Measurements from ENCODE around the gene ARSJ. TPM values are rescaled to one million over a fixed set of nuclear protein-coding genes. Genes with fewer than 3 reads are reported as not detected.

ARSJ gene
- total and polyA plus RNA-seq, 2 experiments from 2014 or later, result 4.3 to 6.6 TPM

DNA sequence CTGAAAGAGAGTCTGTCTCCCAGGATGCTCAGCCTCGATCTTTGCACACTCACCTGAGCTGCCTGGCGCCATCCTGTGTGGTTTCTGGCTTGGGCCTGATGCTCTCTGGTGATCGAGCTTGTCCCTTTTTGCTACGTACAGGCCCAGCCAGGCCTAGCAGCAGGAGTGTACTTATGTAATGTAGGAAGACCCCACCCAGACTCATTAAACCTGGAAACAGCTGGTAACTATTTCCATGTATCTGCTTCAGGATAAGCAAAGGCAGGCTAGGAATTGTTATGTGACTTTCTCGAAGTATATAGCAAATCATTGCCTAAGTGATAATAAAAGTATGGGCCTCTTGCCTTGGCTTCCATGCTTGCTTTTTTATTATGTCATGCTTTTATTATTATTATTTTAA lies 18.6 kb upstream of the ARSJ start:
- DNase-seq (ENCODE audit: low spot score) (no peak), ATAC-seq (no peak)
- Mint-ChIP-seq H3K4me3 (no peak overlapping the region), H3K27ac (no peak overlapping the region), H3K27me3 (ENCODE audit: insufficient read depth, low read depth, poor library complexity) (no peaks in the 10 kb centered on the region), H3K36me3 (ENCODE audit: low read depth) (no peaks in the 10 kb centered on the region), H3K9me3 (no peaks in the 10 kb centered on the region), H3K4me1 (peaks cover 22% of the 10 kb centered on the region)
- H3K79me2 ChIP-seq (replicated peaks; ENCODE audit: insufficient read depth), result no peaks in the 10 kb centered on the region
- no peak overlapping the region for H3K27ac ChIP-seq (ENCODE audit: low read depth)
- no peak overlapping the region for H3K4me2 ChIP-seq
- H3K36me3 ChIP-seq (ENCODE audit: insufficient read depth), result no peaks in the 10 kb centered on the region
- no peaks in the 10 kb centered on the region for H4K20me1 ChIP-seq (replicated peaks; ENCODE audit: insufficient read depth)
- H3K4me3 ChIP-seq, result no peak overlapping the region
- no peaks in the 10 kb centered on the region for H3K27me3 ChIP-seq (ENCODE audit: insufficient read depth)
- no peaks in the 10 kb centered on the region for H3K9me2 ChIP-seq (ENCODE audit: insufficient read depth)
- H3F3A ChIP-seq (replicated peaks; ENCODE audit: low read depth), result no peaks in the 10 kb centered on the region
- no peaks in the 10 kb centered on the region for H3K4me1 ChIP-seq (ENCODE audit: insufficient read depth)
- TF ChIP-seq, protein P1, sequence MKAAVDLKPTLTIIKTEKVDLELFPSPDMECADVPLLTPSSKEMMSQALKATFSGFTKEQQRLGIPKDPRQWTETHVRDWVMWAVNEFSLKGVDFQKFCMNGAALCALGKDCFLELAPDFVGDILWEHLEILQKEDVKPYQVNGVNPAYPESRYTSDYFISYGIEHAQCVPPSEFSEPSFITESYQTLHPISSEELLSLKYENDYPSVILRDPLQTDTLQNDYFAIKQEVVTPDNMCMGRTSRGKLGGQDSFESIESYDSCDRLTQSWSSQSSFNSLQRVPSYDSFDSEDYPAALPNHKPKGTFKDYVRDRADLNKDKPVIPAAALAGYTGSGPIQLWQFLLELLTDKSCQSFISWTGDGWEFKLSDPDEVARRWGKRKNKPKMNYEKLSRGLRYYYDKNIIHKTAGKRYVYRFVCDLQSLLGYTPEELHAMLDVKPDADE (IDR thresholded peaks at IDR 0.05), result no peak
- no peak for TF ChIP-seq STAT1 (IDR thresholded peaks at IDR 0.05; ENCODE audit: unreplicated experiment)
- TF ChIP-seq, protein P2, sequence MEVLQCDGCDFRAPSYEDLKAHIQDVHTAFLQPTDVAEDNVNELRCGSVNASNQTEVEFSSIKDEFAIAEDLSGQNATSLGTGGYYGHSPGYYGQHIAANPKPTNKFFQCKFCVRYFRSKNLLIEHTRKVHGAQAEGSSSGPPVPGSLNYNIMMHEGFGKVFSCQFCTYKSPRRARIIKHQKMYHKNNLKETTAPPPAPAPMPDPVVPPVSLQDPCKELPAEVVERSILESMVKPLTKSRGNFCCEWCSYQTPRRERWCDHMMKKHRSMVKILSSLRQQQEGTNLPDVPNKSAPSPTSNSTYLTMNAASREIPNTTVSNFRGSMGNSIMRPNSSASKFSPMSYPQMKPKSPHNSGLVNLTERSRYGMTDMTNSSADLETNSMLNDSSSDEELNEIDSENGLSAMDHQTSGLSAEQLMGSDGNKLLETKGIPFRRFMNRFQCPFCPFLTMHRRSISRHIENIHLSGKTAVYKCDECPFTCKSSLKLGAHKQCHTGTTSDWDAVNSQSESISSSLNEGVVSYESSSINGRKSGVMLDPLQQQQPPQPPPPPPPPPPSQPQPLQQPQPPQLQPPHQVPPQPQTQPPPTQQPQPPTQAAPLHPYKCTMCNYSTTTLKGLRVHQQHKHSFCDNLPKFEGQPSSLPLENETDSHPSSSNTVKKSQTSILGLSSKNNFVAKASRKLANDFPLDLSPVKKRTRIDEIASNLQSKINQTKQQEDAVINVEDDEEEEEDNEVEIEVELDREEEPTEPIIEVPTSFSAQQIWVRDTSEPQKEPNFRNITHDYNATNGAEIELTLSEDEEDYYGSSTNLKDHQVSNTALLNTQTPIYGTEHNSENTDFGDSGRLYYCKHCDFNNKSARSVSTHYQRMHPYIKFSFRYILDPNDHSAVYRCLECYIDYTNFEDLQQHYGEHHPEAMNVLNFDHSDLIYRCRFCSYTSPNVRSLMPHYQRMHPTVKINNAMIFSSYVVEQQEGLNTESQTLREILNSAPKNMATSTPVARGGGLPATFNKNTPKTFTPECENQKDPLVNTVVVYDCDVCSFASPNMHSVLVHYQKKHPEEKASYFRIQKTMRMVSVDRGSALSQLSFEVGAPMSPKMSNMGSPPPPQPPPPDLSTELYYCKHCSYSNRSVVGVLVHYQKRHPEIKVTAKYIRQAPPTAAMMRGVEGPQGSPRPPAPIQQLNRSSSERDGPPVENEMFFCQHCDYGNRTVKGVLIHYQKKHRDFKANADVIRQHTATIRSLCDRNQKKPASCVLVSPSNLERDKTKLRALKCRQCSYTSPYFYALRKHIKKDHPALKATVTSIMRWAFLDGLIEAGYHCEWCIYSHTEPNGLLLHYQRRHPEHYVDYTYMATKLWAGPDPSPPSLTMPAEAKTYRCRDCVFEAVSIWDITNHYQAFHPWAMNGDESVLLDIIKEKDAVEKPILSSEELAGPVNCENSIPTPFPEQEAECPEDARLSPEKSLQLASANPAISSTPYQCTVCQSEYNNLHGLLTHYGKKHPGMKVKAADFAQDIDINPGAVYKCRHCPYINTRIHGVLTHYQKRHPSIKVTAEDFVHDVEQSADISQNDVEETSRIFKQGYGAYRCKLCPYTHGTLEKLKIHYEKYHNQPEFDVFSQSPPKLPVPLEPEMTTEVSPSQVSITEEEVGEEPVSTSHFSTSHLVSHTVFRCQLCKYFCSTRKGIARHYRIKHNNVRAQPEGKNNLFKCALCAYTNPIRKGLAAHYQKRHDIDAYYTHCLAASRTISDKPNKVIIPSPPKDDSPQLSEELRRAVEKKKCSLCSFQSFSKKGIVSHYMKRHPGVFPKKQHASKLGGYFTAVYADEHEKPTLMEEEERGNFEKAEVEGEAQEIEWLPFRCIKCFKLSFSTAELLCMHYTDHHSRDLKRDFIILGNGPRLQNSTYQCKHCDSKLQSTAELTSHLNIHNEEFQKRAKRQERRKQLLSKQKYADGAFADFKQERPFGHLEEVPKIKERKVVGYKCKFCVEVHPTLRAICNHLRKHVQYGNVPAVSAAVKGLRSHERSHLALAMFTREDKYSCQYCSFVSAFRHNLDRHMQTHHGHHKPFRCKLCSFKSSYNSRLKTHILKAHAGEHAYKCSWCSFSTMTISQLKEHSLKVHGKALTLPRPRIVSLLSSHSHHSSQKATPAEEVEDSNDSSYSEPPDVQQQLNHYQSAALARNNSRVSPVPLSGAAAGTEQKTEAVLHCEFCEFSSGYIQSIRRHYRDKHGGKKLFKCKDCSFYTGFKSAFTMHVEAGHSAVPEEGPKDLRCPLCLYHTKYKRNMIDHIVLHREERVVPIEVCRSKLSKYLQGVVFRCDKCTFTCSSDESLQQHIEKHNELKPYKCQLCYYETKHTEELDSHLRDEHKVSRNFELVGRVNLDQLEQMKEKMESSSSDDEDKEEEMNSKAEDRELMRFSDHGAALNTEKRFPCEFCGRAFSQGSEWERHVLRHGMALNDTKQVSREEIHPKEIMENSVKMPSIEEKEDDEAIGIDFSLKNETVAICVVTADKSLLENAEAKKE (CRISPR knock-in tag; IDR thresholded peaks at IDR 0.05), result no peak
- no peak for TF ChIP-seq EZH2phosphoT487 (IDR thresholded peaks at IDR 0.05; ENCODE audit: unreplicated experiment)
- TF ChIP-seq, protein P3, sequence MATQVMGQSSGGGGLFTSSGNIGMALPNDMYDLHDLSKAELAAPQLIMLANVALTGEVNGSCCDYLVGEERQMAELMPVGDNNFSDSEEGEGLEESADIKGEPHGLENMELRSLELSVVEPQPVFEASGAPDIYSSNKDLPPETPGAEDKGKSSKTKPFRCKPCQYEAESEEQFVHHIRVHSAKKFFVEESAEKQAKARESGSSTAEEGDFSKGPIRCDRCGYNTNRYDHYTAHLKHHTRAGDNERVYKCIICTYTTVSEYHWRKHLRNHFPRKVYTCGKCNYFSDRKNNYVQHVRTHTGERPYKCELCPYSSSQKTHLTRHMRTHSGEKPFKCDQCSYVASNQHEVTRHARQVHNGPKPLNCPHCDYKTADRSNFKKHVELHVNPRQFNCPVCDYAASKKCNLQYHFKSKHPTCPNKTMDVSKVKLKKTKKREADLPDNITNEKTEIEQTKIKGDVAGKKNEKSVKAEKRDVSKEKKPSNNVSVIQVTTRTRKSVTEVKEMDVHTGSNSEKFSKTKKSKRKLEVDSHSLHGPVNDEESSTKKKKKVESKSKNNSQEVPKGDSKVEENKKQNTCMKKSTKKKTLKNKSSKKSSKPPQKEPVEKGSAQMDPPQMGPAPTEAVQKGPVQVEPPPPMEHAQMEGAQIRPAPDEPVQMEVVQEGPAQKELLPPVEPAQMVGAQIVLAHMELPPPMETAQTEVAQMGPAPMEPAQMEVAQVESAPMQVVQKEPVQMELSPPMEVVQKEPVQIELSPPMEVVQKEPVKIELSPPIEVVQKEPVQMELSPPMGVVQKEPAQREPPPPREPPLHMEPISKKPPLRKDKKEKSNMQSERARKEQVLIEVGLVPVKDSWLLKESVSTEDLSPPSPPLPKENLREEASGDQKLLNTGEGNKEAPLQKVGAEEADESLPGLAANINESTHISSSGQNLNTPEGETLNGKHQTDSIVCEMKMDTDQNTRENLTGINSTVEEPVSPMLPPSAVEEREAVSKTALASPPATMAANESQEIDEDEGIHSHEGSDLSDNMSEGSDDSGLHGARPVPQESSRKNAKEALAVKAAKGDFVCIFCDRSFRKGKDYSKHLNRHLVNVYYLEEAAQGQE (IDR thresholded peaks at IDR 0.05; ENCODE audit: unreplicated experiment), result no peak
- no peak overlapping the region for H2AFZ ChIP-seq

All from GM23338 (cell line).